ENCODE results near the gene MAPKBP1.

The MAPKBP1 gene

DNA sequence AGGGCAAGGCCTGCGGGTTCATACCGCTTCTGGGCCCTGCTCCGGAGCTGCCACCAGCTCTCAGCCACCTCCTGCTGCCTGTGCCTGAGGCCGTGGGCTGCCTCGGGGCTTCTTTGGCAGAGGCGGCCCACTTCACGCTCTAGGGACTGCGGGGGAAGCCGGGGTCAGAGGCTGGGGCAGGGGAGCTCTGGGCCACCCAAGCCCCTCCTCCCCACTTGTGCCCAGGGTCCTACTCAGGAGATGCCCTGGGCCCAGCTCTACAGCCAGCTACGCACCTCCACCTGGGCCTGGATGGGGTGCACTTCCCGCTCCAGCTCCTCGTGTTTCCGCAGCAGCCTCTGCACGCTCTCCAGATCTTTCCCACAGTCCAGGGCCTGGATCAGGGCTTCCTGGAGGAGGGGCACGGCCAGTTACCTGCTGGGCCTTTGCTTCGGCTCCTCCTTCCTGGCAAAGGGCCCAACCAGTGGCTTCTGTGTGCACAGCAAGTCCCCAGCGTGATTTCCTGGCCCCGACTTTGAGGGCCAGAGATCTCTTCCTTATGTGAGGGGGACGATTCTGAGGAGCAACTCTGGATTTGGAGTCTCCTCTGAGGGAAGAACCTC, 88.3 kb downstream of the MAPKBP1 start:
- peak; percentile 5 for DNase-seq (ENCODE audit: low read depth, low spot score)
- peaks cover 26% of the 10 kb centered on the region for H3K4me1 ChIP-seq (ENCODE audit: insufficient read depth, insufficient read length)
- H3K4me3 ChIP-seq (ENCODE audit: insufficient read length, low read depth), result no peak overlapping the region
- no peaks in the 10 kb centered on the region for H3K27me3 ChIP-seq (ENCODE audit: insufficient read depth, insufficient read length)
- TF ChIP-seq YY1 (IDR thresholded peaks at IDR 0.05; ENCODE audit: insufficient read depth, insufficient read length) (no peak), ZNF274 (IDR thresholded peaks at IDR 0.05; ENCODE audit: low read depth, low read length) (no peak), SUZ12 (IDR thresholded peaks at IDR 0.05; ENCODE audit: extremely low read depth, insufficient read depth, insufficient read length) (no peak)
- H3K36me3 ChIP-seq (ENCODE audit: insufficient read depth, insufficient read length, low read length), result no peaks in the 10 kb centered on the region
- H3K9me3 ChIP-seq (ENCODE audit: insufficient read depth, low read length), result no peaks in the 10 kb centered on the region
- H3K9ac ChIP-seq (ENCODE audit: insufficient read length, low read depth), result peak overlapping the region; percentile 17

DNA sequence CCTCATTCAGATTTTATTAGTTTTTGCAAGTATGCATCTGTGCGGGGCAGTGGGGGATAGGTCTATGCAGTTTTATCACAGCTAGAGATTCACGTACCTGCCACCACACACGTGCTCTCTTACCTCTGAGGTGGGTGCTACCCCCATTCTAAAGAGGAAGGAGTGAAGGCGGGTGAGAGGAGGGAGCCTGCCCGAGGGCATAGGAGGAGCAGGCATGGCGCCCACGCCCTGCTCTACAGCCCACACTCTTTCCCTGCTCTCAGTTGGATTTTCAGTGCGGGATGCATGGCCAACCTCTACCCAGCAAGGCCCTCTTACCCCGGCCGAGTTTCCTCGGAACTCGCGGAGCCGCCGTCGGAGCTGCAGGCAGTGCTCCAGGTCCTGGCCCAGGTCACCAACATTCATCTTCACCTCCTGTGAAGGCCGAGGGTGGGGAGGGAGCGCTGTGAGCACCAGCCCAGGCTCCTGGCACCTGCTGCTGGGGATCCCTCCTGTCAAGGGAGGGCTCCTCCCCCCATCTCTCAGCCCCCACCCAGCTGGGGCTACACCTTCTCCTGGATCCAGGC, 91.3 kb downstream of the MAPKBP1 start:
- TF ChIP-seq YY1 (IDR thresholded peaks at IDR 0.05; ENCODE audit: insufficient read depth, insufficient read length) (no peak), SUZ12 (IDR thresholded peaks at IDR 0.05; ENCODE audit: extremely low read depth, insufficient read depth, insufficient read length) (no peak), ZNF274 (IDR thresholded peaks at IDR 0.05; ENCODE audit: low read depth, low read length) (no peak)
- Histone ChIP-seq H3K36me3 (ENCODE audit: insufficient read depth, insufficient read length, low read length) (no peaks in the 10 kb centered on the region), H3K4me1 (ENCODE audit: insufficient read depth, insufficient read length) (peaks cover 25% of the 10 kb centered on the region), H3K4me3 (ENCODE audit: insufficient read length, low read depth) (no peak overlapping the region), H3K9me3 (ENCODE audit: insufficient read depth, low read length) (no peaks in the 10 kb centered on the region), H3K27me3 (ENCODE audit: insufficient read depth, insufficient read length) (no peaks in the 10 kb centered on the region), H3K9ac (ENCODE audit: insufficient read length, low read depth) (peak overlapping the region; percentile 50)
- DNase-seq (ENCODE audit: low read depth, low spot score), result no peak

DNA sequence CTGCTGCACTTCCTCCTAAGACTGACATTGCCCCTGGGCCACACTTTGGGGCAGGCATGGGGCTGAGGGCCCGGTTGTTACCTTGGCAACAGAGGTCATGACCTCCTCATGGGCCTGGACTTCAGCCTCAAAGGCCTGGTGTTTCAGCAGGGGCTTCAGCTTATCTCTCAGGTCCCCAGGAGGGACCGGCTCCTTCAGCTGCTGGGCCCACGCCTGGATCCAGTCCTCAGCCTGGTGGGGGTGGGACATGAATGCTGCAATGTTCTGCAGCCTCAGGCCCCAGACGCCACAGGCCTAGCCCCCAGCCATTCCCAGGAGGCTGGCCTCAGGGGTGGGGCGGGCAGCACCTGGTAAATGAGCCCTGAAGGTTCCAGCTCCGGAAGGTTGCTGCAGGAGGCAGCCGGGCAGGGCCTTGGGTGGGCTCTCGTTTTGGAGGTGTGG, 92.0 kb downstream of the MAPKBP1 start:
- no peaks in the 10 kb centered on the region for H3K36me3 ChIP-seq (ENCODE audit: insufficient read depth, insufficient read length, low read length)
- no peak overlapping the region for H3K4me3 ChIP-seq (ENCODE audit: insufficient read length, low read depth)
- H3K27me3 ChIP-seq (ENCODE audit: insufficient read depth, insufficient read length), result no peaks in the 10 kb centered on the region
- no peak for DNase-seq (ENCODE audit: low read depth, low spot score)
- peaks cover 29% of the 10 kb centered on the region for H3K4me1 ChIP-seq (ENCODE audit: insufficient read depth, insufficient read length)
- H3K9ac ChIP-seq (ENCODE audit: insufficient read length, low read depth), result peak overlapping the region; percentile 50
- TF ChIP-seq ZNF274 (IDR thresholded peaks at IDR 0.05; ENCODE audit: low read depth, low read length), result no peak
- no peak for TF ChIP-seq SUZ12 (IDR thresholded peaks at IDR 0.05; ENCODE audit: extremely low read depth, insufficient read depth, insufficient read length)
- no peak for TF ChIP-seq YY1 (IDR thresholded peaks at IDR 0.05; ENCODE audit: insufficient read depth, insufficient read length)
- no peaks in the 10 kb centered on the region for H3K9me3 ChIP-seq (ENCODE audit: insufficient read depth, low read length)

DNA sequence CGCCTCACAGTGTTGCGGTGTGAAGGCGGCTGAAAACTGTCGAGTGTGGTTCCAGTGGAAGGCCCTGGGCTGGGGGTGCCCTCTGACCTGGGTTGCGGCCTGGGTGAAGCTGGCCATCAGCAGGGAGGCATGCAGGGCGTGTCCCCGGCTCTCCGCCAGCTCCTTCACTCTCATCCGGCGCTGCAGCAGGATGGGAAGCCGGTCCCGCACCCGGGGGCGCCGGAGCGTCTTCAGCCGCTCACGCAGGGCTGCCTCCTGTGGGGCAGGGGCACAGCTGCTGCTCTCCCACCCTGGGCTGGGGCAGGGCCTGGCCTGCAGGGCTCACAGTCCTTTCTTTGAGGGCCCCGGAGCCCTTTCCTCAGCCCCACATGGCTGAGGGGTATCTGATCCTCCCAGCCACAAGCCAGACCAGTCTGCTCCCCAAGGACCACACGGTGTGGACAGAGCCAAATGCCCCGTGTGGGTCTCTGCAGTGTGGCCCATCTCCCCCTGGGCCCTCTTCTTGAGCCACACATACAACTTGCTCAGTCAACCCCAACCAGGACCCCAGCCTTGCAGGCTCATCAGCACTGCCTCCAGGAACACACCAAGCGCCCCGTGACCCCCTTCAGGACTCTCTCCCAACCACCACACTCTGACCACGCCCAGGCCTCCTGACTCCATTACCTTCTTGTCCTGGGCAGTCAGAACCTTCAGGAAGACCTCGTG, 92.7 kb downstream of the MAPKBP1 start:
- no peak for TF ChIP-seq ZNF274 (IDR thresholded peaks at IDR 0.05; ENCODE audit: low read depth, low read length)
- TF ChIP-seq SUZ12 (IDR thresholded peaks at IDR 0.05; ENCODE audit: extremely low read depth, insufficient read depth, insufficient read length), result no peak
- no peak for TF ChIP-seq YY1 (IDR thresholded peaks at IDR 0.05; ENCODE audit: insufficient read depth, insufficient read length)
- no peaks in the 10 kb centered on the region for H3K36me3 ChIP-seq (ENCODE audit: insufficient read depth, insufficient read length, low read length)
- H3K27me3 ChIP-seq (ENCODE audit: insufficient read depth, insufficient read length), result no peaks in the 10 kb centered on the region

DNA sequence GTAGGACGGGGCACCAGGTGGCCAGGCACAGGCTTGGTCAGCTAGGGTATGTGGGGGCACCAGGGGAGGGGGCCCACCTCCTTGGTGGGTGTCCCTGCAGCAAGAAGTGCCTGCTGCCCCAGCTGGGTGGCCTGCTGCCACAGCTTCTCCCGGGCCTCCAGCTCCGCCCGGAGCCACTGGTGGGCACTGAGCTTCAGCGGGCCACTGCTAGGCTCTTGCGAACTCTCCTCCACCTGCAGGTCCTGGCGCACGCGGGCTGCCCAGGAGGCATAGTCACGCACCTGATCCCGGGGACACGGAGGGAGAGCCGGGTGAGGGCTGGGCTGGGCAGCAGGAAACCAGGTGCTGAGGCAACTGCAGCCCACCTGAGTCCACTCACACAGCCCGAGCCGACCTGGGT, 94.0 kb downstream of the MAPKBP1 start:
- H3K36me3 ChIP-seq (ENCODE audit: insufficient read depth, insufficient read length, low read length), result no peaks in the 10 kb centered on the region
- no peaks in the 10 kb centered on the region for H3K9me3 ChIP-seq (ENCODE audit: insufficient read depth, low read length)
- H3K9ac ChIP-seq (ENCODE audit: insufficient read length, low read depth), result no peak overlapping the region
- TF ChIP-seq SUZ12 (IDR thresholded peaks at IDR 0.05; ENCODE audit: extremely low read depth, insufficient read depth, insufficient read length) (no peak), ZNF274 (IDR thresholded peaks at IDR 0.05; ENCODE audit: low read depth, low read length) (no peak), YY1 (IDR thresholded peaks at IDR 0.05; ENCODE audit: insufficient read depth, insufficient read length) (no peak)
- no peak overlapping the region for H3K4me3 ChIP-seq (ENCODE audit: insufficient read length, low read depth)
- H3K4me1 ChIP-seq (ENCODE audit: insufficient read depth, insufficient read length), result peaks cover 17% of the 10 kb centered on the region
- H3K27me3 ChIP-seq (ENCODE audit: insufficient read depth, insufficient read length), result no peaks in the 10 kb centered on the region
- DNase-seq (ENCODE audit: low read depth, low spot score), result no peak

More for the DNA sequence above, 92.7 kb downstream of the MAPKBP1 start:
- Histone ChIP-seq H3K9ac (ENCODE audit: insufficient read length, low read depth) (peak overlapping the region; percentile 32), H3K9me3 (ENCODE audit: insufficient read depth, low read length) (no peaks in the 10 kb centered on the region), H3K4me3 (ENCODE audit: insufficient read length, low read depth) (no peak overlapping the region), H3K4me1 (ENCODE audit: insufficient read depth, insufficient read length) (peaks cover 24% of the 10 kb centered on the region)
- no peak for DNase-seq (ENCODE audit: low read depth, low spot score)

DNA sequence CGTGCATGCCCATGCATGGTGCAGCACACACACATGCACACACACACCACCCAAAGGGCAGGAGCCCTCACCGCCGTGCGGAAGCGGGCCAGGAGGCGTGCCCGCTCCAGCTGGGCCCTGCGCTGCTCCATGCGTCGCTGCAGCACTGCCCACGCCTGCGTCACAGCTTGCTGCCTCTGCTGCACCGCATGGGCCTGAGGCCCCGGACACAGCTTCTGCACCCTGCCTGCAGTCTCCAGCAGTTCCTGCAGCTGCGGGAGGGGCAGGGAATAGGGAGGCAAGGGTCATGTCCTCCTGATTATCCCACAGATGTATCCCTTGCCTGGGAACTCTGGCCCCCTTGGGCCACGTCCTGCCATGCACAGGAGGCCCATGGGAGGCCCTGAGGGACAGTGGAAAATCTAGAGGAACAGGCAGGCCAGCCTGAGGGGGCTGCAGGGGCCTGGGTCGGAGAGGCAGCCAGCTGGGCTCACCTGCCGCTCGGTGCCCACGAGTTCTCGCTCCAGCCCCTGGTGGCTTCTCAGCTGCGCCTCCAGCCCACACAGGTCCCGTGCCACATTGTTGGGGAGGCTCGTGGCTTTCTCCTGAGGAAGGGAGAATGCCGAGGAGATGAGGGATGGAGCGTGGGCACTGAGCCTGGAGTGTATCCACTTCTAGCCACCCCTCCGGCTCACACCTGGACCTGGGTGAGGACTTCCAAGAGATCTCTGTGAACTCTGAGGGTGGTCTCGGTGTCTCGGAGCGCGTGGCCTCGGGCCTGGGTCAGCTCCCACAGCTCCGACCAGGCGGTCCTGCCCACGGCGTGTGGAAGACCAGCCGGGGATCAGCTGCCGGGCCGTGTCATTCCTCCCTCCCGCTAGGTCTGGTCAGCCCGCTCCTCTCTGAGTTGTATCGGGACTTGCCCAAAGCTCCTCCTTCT, 95.7 kb downstream of the MAPKBP1 start:
- H3K36me3 ChIP-seq (ENCODE audit: insufficient read depth, insufficient read length, low read length), result no peaks in the 10 kb centered on the region
- H3K4me1 ChIP-seq (ENCODE audit: insufficient read depth, insufficient read length), result peaks cover 17% of the 10 kb centered on the region
- no peak for DNase-seq (ENCODE audit: low read depth, low spot score)
- no peak for TF ChIP-seq ZNF274 (IDR thresholded peaks at IDR 0.05; ENCODE audit: low read depth, low read length)
- no peak for TF ChIP-seq SUZ12 (IDR thresholded peaks at IDR 0.05; ENCODE audit: extremely low read depth, insufficient read depth, insufficient read length)
- TF ChIP-seq YY1 (IDR thresholded peaks at IDR 0.05; ENCODE audit: insufficient read depth, insufficient read length), result no peak
- H3K9me3 ChIP-seq (ENCODE audit: insufficient read depth, low read length), result no peaks in the 10 kb centered on the region
- H3K4me3 ChIP-seq (ENCODE audit: insufficient read length, low read depth), result no peak overlapping the region
- no peaks in the 10 kb centered on the region for H3K27me3 ChIP-seq (ENCODE audit: insufficient read depth, insufficient read length)
- H3K9ac ChIP-seq (ENCODE audit: insufficient read length, low read depth), result no peak overlapping the region

All from NT2/D1 (cell line).